HG03571 (cell line): ENCODE data around the gene EIF6.
A peak's percentile ranks its signal among the peaks of the same experiment; 100 is the strongest.
"Not testable (repeated sequence)": the region's sequence is repeated elsewhere in the genome, so short reads cannot be mapped to it uniquely, and the experiment has no call there.

Experiments
- ATAC-seq: cut with Tn5 transposase; IDR thresholded peaks from one replicate; pipeline ENCODE4 v1.9.1; 2021; ENCODE audit not compliant: unreplicated experiment

The EIF6 gene

GRCh38 chr20:35284267-35284991, at the start of gene EIF6:
TSS of gene EIF6 (minus strand) at chr20:35284772. CDS start at chr20:35284487, 285 bp downstream.
- ATAC-seq: peak; percentile 72

GRCh38 chr20:35333606-35334005, 49.0 kb upstream of the EIF6 start:
- ATAC-seq: no peak

- no peak for ATAC-seq
Observed at GRCh38 chr20:35332540-35333200, 48.1 kb upstream of the EIF6 start.

- ATAC-seq: no peak
Observed at GRCh38 chr20:35329435-35330139, 45.0 kb upstream of the EIF6 start.

GRCh38 chr20:35328689-35329088, 44.1 kb upstream of the EIF6 start:
- no peak for ATAC-seq

- no peak for ATAC-seq
Observed at GRCh38 chr20:35328095-35328685, 43.6 kb upstream of the EIF6 start.

- no peak for ATAC-seq
Observed at GRCh38 chr20:35327074-35327976, 42.8 kb upstream of the EIF6 start.

GRCh38 chr20:35326740-35327073, 42.1 kb upstream of the EIF6 start:
- no peak for ATAC-seq

GRCh38 chr20:35326021-35326739, 41.6 kb upstream of the EIF6 start:
- ATAC-seq: no peak

GRCh38 chr20:35325401-35325800, 40.8 kb upstream of the EIF6 start:
- no peak for ATAC-seq

GRCh38 chr20:35320396-35321126, 36.0 kb upstream of the EIF6 start:
- ATAC-seq: no peak

GRCh38 chr20:35319871-35320197, 35.3 kb upstream of the EIF6 start:
- ATAC-seq: no peak

GRCh38 chr20:35319192-35319870, 34.8 kb upstream of the EIF6 start:
- ATAC-seq: no peak

GRCh38 chr20:35318502-35319157, 34.1 kb upstream of the EIF6 start:
- no peak for ATAC-seq

- ATAC-seq: no peak
Observed at GRCh38 chr20:35317416-35318210, 33.0 kb upstream of the EIF6 start.

- ATAC-seq: no peak
Observed at GRCh38 chr20:35316086-35316485, 31.5 kb upstream of the EIF6 start.

- not testable (repeated sequence) for ATAC-seq
Observed at GRCh38 chr20:35315632-35316020, 31.1 kb upstream of the EIF6 start.
